Progenitor cell of endocrine pancreas (in vitro differentiated cells): ENCODE data around the gene EEPD1. TPM values are rescaled to one million over a fixed set of nuclear protein-coding genes. Genes with fewer than 3 reads are reported as not detected.

Source experiments
- DNase-seq: peaks from one replicate; pipeline ENCODE4 v3.0.0; 2021; ENCODE audit warnings: low spot score; ENCODE audit not compliant: unreplicated experiment
- H3K27ac Mint-ChIP-seq: 2 replicates; pipeline ENCODE4 v1.8.0; 2021; ENCODE audit warnings: mild to moderate bottlenecking, moderate library complexity, mixed read lengths
- H3K27me3 Mint-ChIP-seq: 2 replicates; pipeline ENCODE4 v1.8.0; 2021; ENCODE audit warnings: mixed read lengths
- H3K36me3 Mint-ChIP-seq: 2 replicates; pipeline ENCODE4 v1.8.0; 2022; ENCODE audit warnings: mixed read lengths; ENCODE audit not compliant: insufficient read depth
- H3K4me1 Mint-ChIP-seq: 2 replicates; pipeline ENCODE4 v1.8.0; 2021; ENCODE audit warnings: low read depth, mixed read lengths
- H3K4me3 Mint-ChIP-seq: 2 replicates; pipeline ENCODE4 v1.8.0; 2021; ENCODE audit warnings: low read depth, mild to moderate bottlenecking, moderate library complexity, mixed read lengths
- H3K9me3 Mint-ChIP-seq: 2 replicates; pipeline ENCODE4 v1.8.0; 2021; ENCODE audit warnings: low read depth, mixed read lengths
- CTCF ChIP-seq: fragments of 200-600 bp; sonication (generic); IDR thresholded peaks from one replicate; pipeline ENCODE4 v1.5.0; 2021; ENCODE audit warnings: antibody characterized with exemption, mild to moderate bottlenecking; ENCODE audit not compliant: unreplicated experiment
- total RNA-seq: library from RNA; stranded (reverse); gene quantifications from 2 replicates; pipeline ENCODE4 v1.2.1, GENCODE V29; 2021

Gene EEPD1
- total RNA-seq, 1 donor from 2014 or later: 10.6 TPM

GRCh38 chr7:36301914-36302771 lies 149.1 kb downstream of the EEPD1 start:
- H3K4me3 Mint-ChIP-seq: no peak overlapping the region
- peaks cover 4% of the 10 kb centered on the region for H3K36me3 Mint-ChIP-seq
- no peak for TF ChIP-seq CTCF
- peaks cover 8% of the 10 kb centered on the region for H3K4me1 Mint-ChIP-seq
- H3K9me3 Mint-ChIP-seq: no peaks in the 10 kb centered on the region
- no peaks in the 10 kb centered on the region for H3K27me3 Mint-ChIP-seq
- H3K27ac Mint-ChIP-seq: no peak overlapping the region
- no peak for DNase-seq

- H3K27ac Mint-ChIP-seq: no peak overlapping the region
- H3K9me3 Mint-ChIP-seq: no peaks in the 10 kb centered on the region
- H3K36me3 Mint-ChIP-seq: peaks cover 1% of the 10 kb centered on the region
- peaks cover 8% of the 10 kb centered on the region for H3K4me1 Mint-ChIP-seq
- no peaks in the 10 kb centered on the region for H3K27me3 Mint-ChIP-seq
- no peak for TF ChIP-seq CTCF
- no peak for DNase-seq
- no peak overlapping the region for H3K4me3 Mint-ChIP-seq
These were observed 150.4 kb downstream of the EEPD1 start for GRCh38 chr7:36303202-36304098.

- Mint-ChIP-seq H3K27me3 (no peaks in the 10 kb centered on the region), H3K9me3 (no peaks in the 10 kb centered on the region), H3K4me3 (no peak overlapping the region), H3K27ac (no peak overlapping the region), H3K36me3 (peaks cover 1% of the 10 kb centered on the region), H3K4me1 (peaks cover 8% of the 10 kb centered on the region)
- no peak for DNase-seq
- TF ChIP-seq CTCF: no peak
These were observed 151.0 kb downstream of the EEPD1 start for GRCh38 chr7:36304099-36304425.

- no peak for DNase-seq
- Mint-ChIP-seq H3K4me3 (no peak overlapping the region), H3K27me3 (no peaks in the 10 kb centered on the region), H3K27ac (no peak overlapping the region), H3K9me3 (no peaks in the 10 kb centered on the region), H3K36me3 (peaks cover 1% of the 10 kb centered on the region), H3K4me1 (peaks cover 3% of the 10 kb centered on the region)
- no peak for TF ChIP-seq CTCF
These were observed 152.2 kb downstream of the EEPD1 start for GRCh38 chr7:36305226-36305625.

- no peak for DNase-seq
- H3K27ac Mint-ChIP-seq: no peak overlapping the region
- no peak for TF ChIP-seq CTCF
- H3K36me3 Mint-ChIP-seq: peaks cover 1% of the 10 kb centered on the region
- no peak overlapping the region for H3K4me3 Mint-ChIP-seq
- H3K27me3 Mint-ChIP-seq: no peaks in the 10 kb centered on the region
- peaks cover 3% of the 10 kb centered on the region for H3K4me1 Mint-ChIP-seq
- H3K9me3 Mint-ChIP-seq: no peaks in the 10 kb centered on the region
These were observed 152.6 kb downstream of the EEPD1 start for GRCh38 chr7:36305648-36306047.
